Right atrium auricular region (tissue), 2 donors: ENCODE results near the gene RRP9. TPM values are rescaled to one million over a fixed set of nuclear protein-coding genes. Genes with fewer than 3 reads are reported as not detected.

ENCODE experiments used
- DNase-seq: peaks from one replicate; pipeline ENCODE4 v3.0.0-alpha.2; 2019; ENCODE audit warnings: low spot score
- H3K27ac ChIP-seq, 2 donors: fragments of 200-600 bp; sonication (generic); 1 replicate in 1 of 2; 2 replicates in 1 of 2; pipeline ENCODE4 v1.5.1; 2016 to 2019
- H3K27me3 ChIP-seq, 2 donors: fragments of 200-600 bp; sonication (generic); one replicate each; pipeline versions ENCODE4 v1.5.1 to v1.6.0; 2017 to 2019
- H3K36me3 ChIP-seq: fragments of 200-600 bp; sonication (generic); one replicate; pipeline ENCODE4 v1.5.1; 2016
- H3K4me1 ChIP-seq, 2 donors: fragments of 200-600 bp; sonication (generic); one replicate each; pipeline versions ENCODE4 v1.5.1 to v1.6.0; 2017 to 2019
- H3K4me3 ChIP-seq, 2 donors: fragments of 200-600 bp; sonication (generic); 1 replicate in 1 of 2; 2 replicates in 1 of 2; pipeline ENCODE4 v1.5.1; 2017 to 2019; ENCODE audit warnings: mild to moderate bottlenecking in 1 of 2, moderate library complexity in 1 of 2
- H3K9me3 ChIP-seq, 2 donors: fragments of 200-600 bp; sonication (generic); one replicate each; pipeline ENCODE4 v1.5.1; 2019
- total RNA-seq, 2 donors: library from RNA; depleted of rRNA; stranded (reverse); fragments of >200 nt; gene quantifications; one replicate each; pipeline ENCODE4 v1.1.0, GENCODE V29; 2016
- TF ChIP-seq, protein P1 (sequence below), 2 donors: fragments of 200-600 bp; sonication (generic); IDR thresholded peaks; one replicate each; pipeline ENCODE4 v1.5.1; 2019; ENCODE audit warnings: antibody characterized with exemption in 2 of 2

Gene RRP9
- total RNA-seq, 2 donors from 2014 or later = 6.3 to 11.1 TPM

DNA sequence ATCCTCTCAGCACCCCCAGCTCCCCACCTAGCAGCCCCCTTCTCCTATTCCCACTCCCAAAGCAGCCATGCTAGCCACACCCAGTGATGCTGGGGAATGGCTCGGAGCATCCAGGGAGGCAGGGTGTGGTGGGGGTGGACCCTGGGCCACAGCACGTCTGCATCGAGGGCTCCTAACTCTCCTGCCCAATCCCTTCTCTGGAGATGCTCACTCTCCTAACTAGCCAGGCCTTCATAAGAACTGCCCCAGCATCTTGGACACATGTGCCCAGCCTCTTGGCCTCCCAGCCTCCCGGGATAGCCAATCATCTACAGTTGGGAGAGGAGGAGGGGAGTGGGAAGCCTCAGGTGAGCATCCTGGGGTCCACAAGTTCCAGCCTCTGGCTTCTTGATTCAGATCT is 22.8 kb upstream of the RRP9 start:
- Histone ChIP-seq H3K27me3 (no peaks in the 10 kb centered on the region), H3K4me3 (no peak overlapping the region), H3K9me3 (no peaks in the 10 kb centered on the region), H3K36me3 (peaks cover 13% of the 10 kb centered on the region), H3K27ac (peak overlapping the region; percentile 81 to 82), H3K4me1 (peaks cover 0 to 72% of the 10 kb centered on the region in 2 donors)
- TF ChIP-seq, protein P1, sequence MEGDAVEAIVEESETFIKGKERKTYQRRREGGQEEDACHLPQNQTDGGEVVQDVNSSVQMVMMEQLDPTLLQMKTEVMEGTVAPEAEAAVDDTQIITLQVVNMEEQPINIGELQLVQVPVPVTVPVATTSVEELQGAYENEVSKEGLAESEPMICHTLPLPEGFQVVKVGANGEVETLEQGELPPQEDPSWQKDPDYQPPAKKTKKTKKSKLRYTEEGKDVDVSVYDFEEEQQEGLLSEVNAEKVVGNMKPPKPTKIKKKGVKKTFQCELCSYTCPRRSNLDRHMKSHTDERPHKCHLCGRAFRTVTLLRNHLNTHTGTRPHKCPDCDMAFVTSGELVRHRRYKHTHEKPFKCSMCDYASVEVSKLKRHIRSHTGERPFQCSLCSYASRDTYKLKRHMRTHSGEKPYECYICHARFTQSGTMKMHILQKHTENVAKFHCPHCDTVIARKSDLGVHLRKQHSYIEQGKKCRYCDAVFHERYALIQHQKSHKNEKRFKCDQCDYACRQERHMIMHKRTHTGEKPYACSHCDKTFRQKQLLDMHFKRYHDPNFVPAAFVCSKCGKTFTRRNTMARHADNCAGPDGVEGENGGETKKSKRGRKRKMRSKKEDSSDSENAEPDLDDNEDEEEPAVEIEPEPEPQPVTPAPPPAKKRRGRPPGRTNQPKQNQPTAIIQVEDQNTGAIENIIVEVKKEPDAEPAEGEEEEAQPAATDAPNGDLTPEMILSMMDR (IDR thresholded peaks at IDR 0.05) = no peak
- no peak for DNase-seq

DNA sequence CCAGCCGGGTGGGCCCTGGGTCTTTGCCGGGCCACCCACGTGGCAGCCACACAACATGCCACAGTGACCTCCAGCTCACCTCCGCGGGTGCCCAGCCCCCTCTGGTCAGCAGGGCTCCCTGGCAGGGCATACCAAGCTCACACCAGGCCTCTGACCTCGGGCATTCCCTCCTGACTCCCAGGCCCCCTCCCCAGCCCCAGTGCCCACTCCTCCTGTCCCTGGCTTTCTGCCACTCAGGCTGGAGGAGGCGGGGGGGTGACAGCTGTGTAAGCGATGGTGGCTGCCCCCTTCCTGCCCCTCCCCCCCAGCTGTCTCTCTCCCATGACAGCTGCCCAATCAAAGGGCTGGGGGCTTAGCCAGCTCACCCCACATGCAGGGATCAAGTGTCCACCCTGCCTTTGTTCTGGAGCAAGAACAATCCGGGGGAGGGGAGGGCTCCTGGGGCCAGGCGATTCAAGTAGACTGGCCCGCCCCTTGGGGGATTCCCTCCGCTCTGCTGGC is 22.3 kb upstream of the RRP9 start:
- Histone ChIP-seq H3K4me1 (peaks cover 0 to 72% of the 10 kb centered on the region in 2 donors), H3K4me3 (no peak overlapping the region), H3K27ac (peak overlapping the region; percentile 81 to 82), H3K9me3 (no peaks in the 10 kb centered on the region), H3K27me3 (no peaks in the 10 kb centered on the region), H3K36me3 (peaks cover 18% of the 10 kb centered on the region)
- TF ChIP-seq, protein P1 (IDR thresholded peaks at IDR 0.05) = no peak
- DNase-seq = no peak

DNA sequence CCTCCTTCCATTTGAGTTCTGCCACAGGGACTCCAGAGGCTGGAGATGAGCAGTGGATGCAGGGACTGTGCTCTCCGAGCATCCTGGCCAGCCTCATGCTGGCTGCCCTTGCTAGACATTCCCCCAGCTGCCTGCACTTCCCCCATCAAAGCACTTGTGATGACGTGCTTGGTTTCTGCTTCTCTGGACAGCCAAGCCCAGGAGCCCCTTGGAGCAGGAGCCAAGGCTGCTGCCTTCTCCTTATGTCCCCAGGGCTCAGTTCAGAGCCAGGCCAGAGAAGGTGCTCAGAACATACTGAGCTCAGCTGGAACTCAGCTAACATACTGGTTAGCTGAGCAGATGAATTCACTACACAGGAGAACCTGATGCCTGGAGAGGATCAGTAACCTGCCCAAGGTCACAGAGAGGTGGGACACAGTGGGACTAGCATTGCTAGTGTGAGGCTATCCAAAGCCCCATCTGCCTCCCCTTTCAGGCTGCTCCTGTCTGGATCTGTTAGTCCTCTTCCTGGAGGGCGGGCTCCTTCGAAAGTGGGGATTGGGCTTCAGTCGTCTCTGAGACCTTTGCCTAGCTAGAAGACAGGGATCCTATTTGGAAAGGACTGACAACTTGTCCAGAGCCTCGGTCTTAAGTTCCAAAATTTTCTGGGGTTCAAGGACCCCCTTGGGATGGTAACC is 21.3 kb upstream of the RRP9 start:
- TF ChIP-seq, protein P1 (IDR thresholded peaks at IDR 0.05) = no peak
- DNase-seq = no peak
- Histone ChIP-seq H3K27ac (peak overlapping the region; percentile 81 to 82), H3K4me3 (no peak overlapping the region), H3K9me3 (no peaks in the 10 kb centered on the region), H3K36me3 (peaks cover 28% of the 10 kb centered on the region), H3K4me1 (peaks cover 0 to 64% of the 10 kb centered on the region in 2 donors), H3K27me3 (no peaks in the 10 kb centered on the region)

DNA sequence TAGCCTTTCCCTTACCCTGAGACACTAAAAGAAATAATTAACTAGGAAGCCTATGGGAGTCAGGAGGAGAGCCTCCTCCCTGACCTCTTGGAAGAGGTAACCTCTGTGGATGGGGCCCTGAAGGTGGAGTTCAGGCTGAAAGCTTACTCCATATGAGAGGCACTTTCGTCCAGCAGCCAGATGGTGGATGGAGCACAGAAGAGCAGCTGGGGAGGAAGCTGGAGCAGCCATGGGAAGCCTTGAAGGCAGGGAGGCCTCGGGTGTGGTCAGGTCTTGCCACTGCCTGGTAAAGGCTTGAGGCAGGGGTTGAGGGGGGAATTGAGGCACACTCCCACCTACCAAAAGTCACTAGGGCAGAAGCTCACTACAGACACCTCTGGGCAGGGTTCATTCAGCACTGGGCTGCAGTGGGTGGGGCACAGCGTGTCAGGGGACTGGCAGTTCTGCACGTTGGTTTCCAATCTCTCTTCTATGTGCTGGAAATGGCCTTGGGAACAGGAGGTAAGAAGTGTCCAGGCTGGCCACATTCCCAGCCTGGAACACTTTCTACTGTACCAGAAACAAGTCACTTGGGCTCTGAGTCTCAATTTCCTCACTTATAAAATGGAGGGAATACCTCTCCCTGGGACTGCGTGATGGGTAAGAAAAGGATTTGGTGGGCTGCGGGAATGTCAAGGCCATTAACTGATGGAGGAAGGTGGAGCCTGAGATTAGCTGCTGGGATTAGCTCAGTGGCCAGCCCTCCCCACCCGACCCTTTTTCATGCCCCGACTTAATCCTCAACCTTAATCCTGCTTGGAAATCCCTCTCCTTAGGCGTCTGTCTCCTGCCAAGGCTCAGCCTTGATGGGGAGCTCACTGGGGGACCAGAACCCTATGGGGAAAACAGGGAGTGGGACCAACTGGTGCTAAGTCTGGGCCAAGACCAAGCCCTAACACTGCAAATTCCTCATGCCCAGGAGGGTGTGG is 20.2 kb upstream of the RRP9 start:
- Histone ChIP-seq H3K36me3 (peaks cover 39% of the 10 kb centered on the region), H3K9me3 (no peaks in the 10 kb centered on the region), H3K4me3 (no peak overlapping the region), H3K27ac (peak overlapping the region; percentile 81 to 82), H3K4me1 (peaks cover 0 to 61% of the 10 kb centered on the region in 2 donors), H3K27me3 (no peaks in the 10 kb centered on the region)
- DNase-seq = no peak
- TF ChIP-seq, protein P1 (IDR thresholded peaks at IDR 0.05) = no peak

DNA sequence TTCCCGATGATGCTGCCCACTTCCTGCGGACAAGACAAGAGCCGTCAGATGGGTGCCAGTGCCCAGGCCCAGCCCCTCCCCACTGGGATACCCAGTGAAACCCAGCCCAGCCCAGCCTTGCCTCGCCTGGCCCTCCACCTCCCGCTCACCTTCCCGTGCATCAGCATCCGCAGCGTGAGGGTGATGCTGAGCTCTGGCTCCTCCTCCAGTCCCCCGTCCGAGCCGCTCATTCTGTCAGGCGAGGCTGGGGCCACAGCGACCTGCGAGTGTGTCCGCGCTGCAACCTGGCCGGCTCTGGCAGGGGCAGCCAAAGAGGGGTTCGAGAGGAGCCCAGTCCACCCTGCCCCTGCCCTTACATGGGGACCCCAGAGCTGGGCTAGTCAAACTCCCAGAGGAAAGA is 19.3 kb upstream of the RRP9 start:
- DNase-seq = no peak
- peaks cover 39% of the 10 kb centered on the region for H3K36me3 ChIP-seq
- no peaks in the 10 kb centered on the region for H3K27me3 ChIP-seq
- peak overlapping the region; percentile 81 to 82 for H3K27ac ChIP-seq
- H3K9me3 ChIP-seq = no peaks in the 10 kb centered on the region
- H3K4me3 ChIP-seq = no peak overlapping the region
- peaks cover 0 to 59% of the 10 kb centered on the region in 2 donors for H3K4me1 ChIP-seq
- TF ChIP-seq, protein P1 (IDR thresholded peaks at IDR 0.05) = no peak
